NCI-H1694 (cell line): Measurements from ENCODE around the gene PBRM1.

ENCODE experiments used
- DNase-seq: peaks from one replicate; lab custom pipeline; 2025; lab: John Stamatoyannopoulos, UW

The PBRM1 gene

DNA sequence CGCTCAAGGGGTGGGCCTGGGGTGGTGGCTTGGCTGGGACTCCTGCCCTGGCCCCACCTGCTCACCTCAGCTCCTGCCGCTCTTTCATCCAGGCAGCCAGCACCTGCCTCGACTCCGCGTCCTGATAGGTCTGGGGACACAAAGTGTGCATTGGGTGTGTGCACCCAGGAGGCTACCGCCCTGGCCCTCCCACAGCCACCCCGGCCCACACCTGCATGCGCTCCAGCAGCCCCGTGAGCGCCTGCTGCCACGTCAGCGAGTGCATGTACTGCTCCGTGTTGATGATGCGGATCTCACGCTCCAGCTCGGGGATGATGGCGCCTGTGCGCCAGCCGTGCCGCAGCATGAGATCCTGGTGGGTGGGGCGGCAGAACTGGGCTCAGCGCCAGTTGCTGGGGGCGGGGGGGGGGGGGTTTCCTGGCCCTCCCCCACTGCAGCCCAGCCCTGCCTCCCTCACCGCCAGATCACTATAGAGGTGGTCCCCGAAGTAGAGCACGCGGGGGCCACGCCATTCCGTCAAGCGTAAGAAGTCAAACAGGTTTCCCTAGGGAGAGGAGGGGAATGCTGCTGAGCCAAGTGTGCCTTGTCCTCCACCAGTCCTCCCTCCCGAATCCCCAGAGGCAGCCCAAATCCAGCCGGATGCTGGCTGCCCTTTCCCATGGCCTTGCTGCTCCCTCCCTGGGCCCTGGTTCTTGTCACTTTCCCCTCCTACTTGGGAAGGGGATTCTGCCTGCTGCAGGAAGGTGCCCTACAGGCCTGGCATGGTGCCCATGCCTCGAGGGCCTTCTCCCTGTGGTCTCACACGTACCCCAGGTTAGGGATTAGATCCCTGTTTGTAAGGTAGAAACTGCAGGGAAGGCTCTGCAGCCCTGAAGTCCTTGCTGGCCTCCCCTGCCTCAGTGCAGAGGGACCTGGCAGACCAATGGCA is 160.7 kb downstream of the PBRM1 start:
- DNase-seq, result no peak

DNA sequence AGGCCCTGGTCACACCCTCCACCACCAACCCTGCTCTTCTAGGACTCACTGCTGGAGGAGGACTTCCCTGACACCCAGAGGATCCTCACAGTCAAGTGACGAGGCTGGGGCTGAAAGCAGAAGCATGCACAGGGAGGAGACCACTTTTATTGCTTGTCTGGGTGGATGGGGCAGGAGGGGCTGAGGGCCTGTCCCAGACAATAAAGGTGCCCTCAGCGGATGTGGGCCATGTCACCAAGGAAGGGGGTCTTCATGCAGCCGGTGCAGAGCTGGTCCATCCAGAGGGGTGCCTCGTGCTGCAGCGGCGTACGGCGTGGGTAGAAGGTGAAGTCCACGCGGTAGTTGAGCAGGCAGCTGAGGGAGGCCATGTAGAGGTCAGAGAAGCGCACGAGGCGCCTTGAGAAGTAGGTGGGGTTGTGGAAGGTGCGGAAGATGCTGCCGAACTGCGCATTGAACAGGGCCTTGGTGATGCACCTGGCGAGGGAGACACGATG is 161.4 kb downstream of the PBRM1 start:
- DNase-seq, result no peak

DNA sequence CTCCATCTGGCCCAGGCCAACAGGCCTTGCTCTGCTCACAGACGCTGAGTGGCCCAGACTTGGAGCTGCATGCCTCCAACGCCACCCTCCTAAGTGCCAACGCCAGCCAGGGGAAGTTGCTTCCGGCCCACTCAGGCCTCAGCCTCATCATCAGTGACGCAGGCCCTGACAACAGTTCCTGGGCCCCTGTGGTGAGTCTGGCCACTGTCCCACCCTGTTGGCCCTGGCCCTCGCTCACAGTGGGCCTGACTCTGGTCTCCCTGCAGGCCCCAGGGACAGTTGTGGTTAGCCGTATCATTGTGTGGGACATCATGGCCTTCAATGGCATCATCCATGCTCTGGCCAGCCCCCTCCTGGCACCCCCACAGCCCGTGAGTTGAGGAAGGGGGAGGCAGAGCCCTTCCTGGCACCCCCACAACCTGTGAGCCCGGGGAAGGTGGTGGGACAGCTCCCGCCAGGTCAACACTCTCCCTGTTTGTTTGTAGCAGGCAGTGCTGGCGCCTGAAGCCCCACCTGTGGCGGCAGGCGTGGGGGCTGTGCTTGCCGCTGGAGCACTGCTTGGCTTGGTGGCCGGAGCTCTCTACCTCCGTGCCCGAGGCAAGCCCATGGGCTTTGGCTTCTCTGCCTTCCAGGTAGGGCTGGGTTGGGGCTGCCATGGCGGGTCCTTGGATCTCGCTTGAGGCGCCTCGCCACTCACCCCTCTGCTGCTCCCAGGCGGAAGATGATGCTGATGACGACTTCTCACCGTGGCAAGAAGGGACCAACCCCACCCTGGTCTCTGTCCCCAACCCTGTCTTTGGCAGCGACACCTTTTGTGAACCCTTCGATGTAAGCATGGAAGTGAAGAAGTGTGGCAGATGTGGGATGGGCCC is 162.1 kb downstream of the PBRM1 start:
- no peak for DNase-seq

DNA sequence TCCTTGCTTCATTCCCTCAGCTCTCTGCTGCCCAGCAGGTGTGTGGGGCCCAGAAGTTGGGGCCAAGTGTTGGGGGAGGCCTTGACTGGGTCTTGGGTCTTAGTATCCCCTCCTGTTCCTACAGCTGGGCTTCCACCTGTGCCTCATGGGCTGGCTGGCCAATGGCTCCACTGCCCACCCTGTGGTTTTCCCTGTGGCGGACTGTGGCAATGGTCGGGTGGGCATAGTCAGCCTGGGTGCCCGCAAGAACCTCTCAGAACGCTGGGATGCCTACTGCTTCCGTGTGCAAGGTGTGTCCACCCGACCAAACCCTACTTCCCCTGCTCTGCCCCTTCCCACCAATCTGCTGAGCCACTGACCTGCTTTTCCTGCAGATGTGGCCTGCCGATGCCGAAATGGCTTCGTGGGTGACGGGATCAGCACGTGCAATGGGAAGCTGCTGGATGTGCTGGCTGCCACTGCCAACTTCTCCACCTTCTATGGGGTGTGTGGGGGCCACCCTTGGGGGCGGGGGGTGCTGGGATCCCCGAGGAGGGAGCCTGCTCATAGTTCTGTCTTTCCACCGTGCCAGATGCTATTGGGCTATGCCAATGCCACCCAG is 163.0 kb downstream of the PBRM1 start:
- no peak for DNase-seq

DNA sequence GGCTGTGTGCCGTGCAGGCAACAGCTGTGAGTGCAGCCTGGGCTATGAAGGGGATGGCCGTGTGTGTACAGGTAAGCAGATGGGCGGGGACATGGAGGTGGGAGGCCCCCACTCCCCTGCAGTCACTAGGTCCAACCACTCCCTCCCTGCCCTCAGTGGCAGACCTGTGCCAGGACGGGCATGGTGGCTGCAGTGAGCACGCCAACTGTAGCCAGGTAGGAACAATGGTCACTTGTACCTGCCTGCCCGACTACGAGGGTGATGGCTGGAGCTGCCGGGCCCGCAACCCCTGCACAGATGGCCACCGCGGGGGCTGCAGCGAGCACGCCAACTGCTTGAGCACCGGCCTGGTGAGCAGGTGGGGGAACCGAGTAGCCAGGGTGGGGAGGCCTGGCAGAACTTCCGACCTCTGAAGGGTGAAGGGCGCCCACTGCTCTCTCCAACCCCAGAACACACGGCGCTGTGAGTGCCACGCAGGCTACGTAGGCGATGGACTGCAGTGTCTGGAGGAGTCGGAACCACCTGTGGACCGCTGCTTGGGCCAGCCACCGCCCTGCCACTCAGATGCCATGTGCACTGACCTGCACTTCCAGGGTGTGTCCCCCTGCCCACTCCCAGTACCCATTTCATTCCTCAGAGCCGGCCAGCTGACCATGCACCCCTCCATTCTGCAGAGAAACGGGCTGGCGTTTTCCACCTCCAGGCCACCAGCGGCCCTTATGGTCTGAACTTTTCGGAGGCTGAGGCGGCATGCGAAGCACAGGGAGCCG is 163.6 kb downstream of the PBRM1 start:
- no peak for DNase-seq

DNA sequence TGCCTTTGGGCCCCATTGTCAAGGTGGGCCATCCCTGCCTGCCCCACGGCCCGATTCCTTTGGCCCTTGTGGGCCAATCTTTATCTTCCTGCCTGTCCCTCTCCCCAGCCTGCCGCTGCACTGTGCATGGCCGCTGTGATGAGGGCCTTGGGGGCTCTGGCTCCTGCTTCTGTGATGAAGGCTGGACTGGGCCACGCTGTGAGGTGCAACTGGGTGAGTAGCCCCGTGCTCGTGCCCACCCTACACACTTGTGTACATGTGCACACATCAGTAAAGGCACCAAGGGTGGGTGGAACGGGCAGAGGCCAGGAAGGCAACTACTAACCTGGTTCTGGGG is 164.3 kb downstream of the PBRM1 start:
- DNase-seq, result no peak

DNA sequence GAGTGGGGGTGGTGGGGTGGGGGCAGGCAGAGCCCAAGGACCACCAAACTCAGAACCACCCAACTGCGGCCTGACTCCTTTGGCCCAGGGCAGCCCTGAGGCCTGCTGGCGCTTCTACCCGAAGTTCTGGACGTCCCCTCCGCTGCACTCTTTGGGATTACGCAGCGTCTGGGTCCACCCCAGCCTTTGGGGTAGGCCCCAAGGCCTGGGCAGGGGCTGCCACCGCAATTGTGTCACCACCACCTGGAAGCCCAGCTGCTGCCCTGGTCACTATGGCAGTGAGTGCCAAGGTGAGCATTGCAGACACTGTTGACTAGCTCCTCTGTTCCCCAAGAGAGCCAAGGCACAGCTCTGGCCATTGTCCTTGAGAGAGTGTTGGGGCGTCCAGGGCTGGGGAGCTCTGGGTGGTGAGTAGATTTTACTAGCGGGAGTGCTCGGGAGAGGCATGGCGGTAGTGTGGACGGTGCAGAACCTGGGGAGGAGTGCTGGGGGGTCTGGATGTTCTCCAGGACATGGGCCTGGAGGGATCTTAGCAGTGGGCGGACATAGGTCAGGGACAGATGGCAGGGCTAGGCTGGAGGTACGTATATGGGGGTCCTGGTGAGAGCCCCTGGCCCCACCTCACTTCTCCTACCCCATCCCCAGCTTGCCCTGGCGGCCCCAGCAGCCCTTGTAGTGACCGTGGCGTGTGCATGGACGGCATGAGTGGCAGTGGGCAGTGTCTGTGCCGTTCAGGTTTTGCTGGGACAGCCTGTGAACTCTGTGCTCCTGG is 164.8 kb downstream of the PBRM1 start:
- DNase-seq, result no peak

DNA sequence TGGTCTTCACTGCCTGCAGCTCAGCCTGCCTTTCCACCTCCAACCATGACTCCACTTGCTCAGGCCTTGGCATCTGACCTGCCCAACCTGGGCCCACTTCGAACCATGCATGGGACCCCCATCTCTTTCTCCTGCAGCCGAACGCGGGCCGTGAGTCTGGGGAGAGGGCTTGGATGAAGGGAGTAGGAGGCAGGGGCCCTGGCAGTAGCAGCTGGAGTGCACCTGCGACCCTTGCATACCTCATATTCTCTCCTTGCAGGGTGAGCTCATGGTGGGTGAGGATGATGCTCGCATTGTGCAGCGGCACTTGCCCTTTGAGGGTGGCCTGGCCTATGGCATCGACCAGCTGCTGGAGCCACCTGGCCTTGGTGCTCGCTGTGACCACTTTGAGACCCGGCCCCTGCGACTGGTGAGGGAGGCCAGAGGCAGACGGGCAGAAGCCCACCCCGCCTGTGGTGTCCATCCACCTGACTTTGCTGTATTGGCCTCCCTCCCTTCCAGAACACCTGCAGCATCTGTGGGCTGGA is 165.5 kb downstream of the PBRM1 start:
- no peak for DNase-seq

DNA sequence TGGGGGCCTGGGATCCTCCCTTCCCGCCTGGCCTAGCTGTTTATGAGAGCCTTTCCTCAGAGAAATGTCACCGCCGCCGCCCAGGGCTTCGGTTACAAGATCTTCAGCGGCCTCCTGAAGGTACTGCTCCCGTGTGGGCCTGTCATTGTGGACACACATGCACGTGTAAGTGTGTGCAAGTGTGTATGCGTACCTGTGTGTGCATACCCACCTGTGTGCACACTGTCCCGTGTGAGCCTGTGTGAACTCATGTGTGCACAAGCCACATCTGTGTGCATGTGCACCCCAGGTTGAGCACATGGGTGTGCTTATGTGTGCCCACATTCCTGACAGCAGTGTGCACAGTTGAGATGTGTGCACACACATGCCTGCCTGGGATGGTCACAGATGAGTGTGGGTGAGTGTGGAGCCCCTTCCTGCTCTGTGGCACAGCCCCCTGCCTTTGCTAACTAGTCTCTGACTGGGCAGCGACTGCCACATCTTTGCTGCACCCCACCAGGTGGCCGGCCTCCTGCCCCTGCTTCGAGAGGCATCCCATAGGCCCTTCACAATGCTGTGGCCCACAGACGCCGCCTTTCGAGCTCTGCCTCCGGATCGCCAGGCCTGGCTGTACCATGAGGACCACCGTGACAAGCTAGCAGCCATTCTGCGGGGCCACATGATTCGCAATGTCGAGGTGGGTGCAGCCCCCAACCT is 166.1 kb downstream of the PBRM1 start:
- no peak for DNase-seq

DNA sequence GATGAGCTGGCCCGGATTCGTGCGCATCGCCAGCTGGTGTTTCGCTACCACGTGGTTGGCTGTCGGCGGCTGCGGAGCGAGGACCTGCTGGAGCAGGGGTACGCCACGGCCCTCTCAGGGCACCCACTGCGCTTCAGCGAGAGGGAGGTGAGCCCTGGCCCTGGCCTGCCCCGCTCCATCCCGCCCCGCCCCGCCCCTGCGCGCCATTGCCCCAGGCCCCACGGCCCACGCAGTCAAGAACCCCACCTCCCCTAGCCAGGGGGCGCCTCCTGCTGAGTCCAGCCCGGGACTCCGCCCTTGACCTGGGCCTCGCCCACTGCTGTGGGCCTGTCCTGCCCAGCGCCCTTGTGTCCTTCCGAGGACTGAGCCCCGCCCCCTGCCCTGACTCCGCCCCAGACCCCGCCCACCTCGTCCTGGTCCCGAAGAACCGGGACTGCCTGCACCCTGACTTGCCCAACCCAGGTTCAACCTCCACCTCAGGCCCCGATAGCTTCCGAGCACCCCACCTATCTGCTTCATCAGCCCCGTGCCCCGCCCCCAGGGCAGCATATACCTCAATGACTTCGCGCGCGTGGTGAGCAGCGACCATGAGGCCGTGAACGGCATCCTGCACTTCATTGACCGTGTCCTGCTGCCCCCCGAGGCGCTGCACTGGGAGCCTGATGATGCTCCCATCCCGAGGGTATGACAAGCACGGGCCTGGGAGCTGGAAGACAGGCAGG is 166.8 kb downstream of the PBRM1 start:
- DNase-seq, result no peak

DNA sequence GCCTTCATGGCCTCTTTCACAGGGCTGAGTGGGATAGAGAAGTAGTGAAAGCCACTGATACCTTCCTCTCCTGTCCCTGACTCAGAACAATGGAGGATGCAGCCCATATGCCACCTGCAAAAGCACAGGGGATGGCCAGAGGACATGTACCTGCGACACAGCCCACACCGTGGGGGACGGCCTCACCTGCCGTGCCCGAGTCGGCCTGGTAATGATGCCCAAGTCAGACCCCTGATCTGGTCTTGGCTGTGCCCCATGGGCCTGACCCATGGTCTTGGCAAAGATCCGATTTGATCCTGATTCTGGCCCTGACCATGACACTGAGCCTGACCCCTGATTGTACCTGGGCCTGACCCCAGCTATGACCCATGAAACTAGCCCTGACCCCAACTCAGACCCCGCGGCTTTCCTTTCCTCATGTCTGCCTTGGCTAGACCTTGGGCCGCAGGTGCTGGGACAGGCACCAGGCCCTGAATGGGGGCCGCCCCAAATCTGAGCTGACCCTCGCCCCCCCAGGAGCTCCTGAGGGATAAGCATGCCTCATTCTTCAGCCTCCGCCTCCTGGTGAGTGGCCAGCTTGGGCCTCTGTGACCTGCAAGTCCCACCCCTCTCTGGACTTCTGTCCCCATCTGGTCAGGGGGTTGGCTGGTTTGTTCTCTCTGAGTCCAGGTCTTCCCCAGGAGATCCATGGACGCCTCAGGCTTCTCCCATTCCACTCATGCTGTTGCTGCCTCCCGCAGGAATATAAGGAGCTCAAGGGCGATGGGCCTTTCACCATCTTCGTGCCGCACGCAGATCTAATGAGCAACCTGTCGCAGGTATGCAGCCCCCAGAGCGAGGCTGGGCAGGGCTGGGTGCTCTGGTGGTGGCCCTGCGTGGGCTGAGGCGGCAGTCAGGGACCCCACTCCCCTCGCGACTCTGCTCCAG is 167.7 kb downstream of the PBRM1 start:
- no peak for DNase-seq

DNA sequence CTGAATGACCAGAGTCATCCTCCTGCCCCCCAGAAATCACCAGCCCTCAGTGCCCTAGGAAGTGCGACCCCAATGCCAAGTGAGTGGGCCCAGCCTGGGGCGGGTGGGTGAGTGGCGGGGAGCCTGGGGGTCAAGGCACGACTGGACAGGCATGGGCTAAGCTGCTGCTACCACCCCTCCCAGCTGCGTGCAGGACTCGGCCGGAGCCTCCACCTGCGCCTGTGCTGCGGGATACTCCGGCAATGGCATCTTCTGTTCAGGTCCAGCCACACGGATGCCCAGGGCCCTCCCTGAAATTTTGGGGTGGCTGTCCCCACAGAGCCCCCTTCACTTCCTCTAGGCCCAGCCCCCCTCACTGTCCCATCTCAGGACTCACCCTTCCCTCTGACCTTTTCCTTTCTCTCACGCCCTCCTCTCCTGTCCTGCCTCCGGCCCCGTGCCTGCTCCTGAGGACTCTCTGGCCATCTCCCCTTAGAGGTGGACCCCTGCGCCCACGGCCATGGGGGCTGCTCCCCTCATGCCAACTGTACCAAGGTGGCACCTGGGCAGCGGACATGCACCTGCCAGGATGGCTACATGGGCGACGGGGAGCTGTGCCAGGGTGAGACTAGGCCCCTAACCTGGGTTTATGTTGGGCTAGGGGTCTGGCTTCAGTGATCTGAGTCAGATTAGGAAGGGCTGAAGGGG is 169.1 kb downstream of the PBRM1 start:
- DNase-seq, result no peak

DNA sequence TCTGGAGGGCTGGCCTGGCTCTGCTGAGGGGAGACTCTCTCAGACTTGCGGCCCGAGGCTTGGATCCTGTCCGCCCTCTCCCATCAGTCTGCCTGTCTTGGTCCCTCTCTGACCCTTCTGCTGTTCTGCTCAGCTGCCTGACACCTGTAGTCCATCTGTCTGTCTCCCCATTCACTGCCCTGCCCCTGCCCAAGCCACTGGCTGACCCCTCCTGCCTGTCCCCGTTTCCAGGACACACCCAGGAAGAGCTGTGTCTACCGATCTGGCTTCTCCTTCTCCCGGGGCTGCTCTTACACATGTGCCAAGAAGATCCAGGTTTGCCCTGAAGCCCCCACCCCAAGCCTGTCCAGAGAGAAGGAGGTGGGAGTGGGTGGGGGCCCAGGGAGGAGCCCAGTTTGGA is 170.5 kb downstream of the PBRM1 start:
- DNase-seq, result no peak

DNA sequence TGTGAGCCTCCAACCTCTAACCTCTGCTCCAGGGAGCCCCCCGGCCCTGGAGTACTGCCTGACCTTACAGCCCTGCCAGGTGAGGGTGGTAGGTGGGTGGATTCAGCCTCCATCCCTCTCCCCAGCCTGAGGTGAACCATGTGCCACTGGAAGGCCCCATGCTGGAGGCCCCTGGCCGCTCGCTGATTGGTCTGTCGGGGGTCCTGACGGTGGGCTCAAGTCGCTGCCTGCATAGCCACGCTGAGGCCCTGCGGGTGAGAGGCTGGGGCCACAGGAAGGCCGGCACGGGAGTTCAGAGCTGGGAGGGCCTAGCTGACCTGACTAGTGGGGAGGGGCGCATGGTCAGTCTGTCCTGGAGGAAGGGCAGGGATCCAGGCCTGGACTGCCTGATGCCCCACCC is 171.1 kb downstream of the PBRM1 start:
- DNase-seq, result no peak

DNA sequence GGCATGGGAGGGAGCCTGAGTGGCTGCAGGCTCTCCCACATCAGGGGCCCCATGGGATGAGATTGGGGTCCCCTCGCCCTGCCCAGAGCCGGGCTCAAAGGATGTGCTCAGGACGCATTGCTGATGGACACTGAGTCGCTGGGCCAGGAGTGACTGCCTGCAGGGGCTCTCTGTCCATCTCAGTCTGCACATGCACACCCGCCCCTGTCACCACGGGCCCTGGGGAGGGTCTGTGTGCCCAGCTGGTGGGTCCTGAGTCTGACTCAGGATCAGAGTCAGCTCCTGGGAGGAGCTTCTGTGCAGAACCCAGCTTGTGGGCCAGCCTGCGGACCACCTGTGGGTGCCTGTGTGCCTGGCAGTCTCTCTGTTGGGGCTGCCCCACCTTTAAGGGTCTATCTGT is 172.4 kb downstream of the PBRM1 start:
- no peak for DNase-seq

DNA sequence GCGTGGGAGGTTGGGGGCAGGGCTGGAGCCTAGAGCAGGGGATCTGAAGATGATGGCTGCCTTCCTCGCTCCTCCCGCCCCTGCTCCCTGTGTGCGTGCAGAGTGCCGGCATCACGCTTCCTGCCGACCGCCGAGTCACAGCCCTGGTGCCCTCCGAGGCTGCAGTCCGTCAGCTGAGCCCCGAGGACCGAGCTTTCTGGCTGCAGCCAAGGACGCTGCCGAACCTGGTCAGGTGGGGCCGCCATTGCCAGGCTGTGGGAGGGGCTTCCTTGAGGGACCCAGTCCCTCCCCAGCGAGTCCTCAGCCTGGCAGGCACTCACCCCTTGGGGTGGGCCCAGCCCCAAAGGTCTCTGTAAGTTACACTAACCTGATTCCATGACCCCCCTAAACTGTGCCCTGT is 173.0 kb downstream of the PBRM1 start:
- DNase-seq, result no peak

DNA sequence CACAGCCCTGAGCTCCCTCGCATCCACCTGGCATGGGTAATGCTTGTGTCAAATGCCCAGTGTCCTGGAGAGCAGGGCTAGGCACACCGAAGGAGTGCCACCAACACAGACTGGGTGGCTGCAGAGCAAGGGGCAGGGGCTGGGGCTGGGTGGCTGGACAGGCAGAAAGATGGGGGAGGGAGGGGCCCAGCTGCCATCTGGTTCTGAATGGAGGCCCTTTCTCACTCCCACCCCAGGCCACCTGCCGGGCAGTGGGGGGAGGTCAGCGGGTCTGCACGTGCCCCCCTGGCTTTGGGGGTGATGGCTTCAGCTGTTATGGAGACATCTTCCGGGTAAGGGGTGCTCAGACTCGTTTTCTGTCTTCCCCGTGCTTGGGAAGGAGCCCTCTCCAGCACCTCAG is 173.6 kb downstream of the PBRM1 start:
- DNase-seq, result no peak

DNA sequence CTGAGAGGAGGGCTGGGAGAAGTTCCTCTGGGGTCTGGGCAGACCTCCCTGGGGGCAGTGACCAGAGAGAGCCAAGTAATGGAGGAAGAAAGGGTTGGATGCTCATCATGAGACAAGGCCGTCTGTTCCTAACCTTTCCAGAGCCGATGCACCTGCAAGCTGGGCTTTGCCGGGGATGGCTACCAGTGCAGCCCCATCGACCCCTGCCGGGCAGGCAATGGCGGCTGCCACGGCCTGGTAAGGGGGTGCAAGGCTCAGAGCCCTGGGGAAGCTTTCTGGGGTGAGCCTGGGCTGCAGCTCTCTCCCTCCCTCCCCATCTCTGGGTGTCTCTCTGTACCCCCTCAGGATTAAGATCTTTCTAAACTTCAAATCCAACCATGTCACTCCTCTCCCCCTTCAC is 174.2 kb downstream of the PBRM1 start:
- DNase-seq, result no peak
